Activated CD4-positive, alpha-beta T cell treated with anti-CD3 and anti-CD28 coated beads for 36 hours (primary cell): Measurements from ENCODE around the gene SLC5A12. TPM values are rescaled to one million over a fixed set of nuclear protein-coding genes. Genes with fewer than 3 reads are reported as not detected.

ENCODE experiments used
- ATAC-seq: fragments of 200-7000 bp; cut with Tn5 transposase; one replicate; pipeline ENCODE4 v1.10.0; 2021; ENCODE audit warnings: mild to moderate bottlenecking, moderate library complexity
- CTCF ChIA-PET: fragments of 350-600 bp; sonication (Branson Sonifier 250); formaldehyde crosslinking; loops from one replicate; lab custom pipeline; 2021; ENCODE audit warnings: antibody characterized with exemption; lab: Charles Lee
- POLR2A ChIA-PET: fragments of 350-600 bp; sonication (Branson Sonifier 250); formaldehyde crosslinking; loops from one replicate; lab custom pipeline; 2021; ENCODE audit warnings: antibody characterized with exemption, inconsistent platforms; lab: Charles Lee
- DNase-seq: peaks from one replicate; pipeline ENCODE4 v3.0.0-alpha.2; 2020
- H3K27ac Mint-ChIP-seq: one replicate; pipeline ENCODE4 v1.8.0; 2021; ENCODE audit warnings: mixed read lengths
- H3K27me3 Mint-ChIP-seq: one replicate; pipeline ENCODE4 v1.8.0; 2021; ENCODE audit warnings: mixed read lengths
- H3K36me3 Mint-ChIP-seq: one replicate; pipeline ENCODE4 v1.8.0; 2021; ENCODE audit warnings: low read depth, mixed read lengths
- H3K4me1 Mint-ChIP-seq: one replicate; pipeline ENCODE4 v1.8.0; 2021; ENCODE audit warnings: mixed read lengths
- H3K4me3 Mint-ChIP-seq: one replicate; pipeline ENCODE4 v1.8.0; 2021; ENCODE audit warnings: mild to moderate bottlenecking, moderate library complexity, mixed read lengths
- H3K9me3 Mint-ChIP-seq: one replicate; pipeline ENCODE4 v1.8.0; 2021; ENCODE audit warnings: low read depth, mixed read lengths
- intact Hi-C, 2 experiments: fragments of 100-400 bp; cut with DNase I in 1 of 2; cut with micrococcal nuclease in 1 of 2; formaldehyde crosslinking; loops; one replicate each; pipeline versions ENCODE4 v1.14.2 to v1.15.1; 2022 to 2024; cut with DNase I, micrococcal nuclease
- total RNA-seq, 2 experiments: library from RNA; stranded (reverse); gene quantifications; one replicate each; pipeline ENCODE4 v1.2.3, GENCODE V29; 2021

The SLC5A12 gene, protein sequence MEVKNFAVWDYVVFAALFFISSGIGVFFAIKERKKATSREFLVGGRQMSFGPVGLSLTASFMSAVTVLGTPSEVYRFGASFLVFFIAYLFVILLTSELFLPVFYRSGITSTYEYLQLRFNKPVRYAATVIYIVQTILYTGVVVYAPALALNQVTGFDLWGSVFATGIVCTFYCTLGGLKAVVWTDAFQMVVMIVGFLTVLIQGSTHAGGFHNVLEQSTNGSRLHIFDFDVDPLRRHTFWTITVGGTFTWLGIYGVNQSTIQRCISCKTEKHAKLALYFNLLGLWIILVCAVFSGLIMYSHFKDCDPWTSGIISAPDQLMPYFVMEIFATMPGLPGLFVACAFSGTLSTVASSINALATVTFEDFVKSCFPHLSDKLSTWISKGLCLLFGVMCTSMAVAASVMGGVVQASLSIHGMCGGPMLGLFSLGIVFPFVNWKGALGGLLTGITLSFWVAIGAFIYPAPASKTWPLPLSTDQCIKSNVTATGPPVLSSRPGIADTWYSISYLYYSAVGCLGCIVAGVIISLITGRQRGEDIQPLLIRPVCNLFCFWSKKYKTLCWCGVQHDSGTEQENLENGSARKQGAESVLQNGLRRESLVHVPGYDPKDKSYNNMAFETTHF
- not detected for total RNA-seq

DNA sequence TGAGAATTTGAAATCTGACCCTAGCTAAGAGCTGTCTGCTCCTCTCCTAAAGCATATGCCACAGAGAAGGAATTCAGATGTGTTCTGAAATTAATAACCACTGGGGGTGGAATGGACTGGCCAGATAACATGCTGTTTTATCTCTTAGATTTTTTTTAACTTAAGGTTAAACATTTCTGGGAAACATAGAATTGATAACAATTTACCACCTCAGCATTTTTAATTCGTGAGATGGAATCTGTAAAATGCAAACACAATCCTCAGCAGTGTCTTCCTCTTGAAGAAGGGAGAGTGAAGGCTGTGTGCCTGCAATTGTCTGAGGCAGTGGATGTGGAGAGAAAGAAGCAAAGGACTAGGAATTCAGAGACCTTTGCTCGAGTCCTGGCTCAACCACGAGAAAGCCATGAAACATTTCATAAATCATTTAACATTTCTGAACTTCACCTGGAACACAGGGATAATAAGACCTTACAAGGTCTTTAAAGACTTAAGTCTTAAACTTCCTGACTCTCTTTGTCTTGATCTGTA lies at the start of gene SLC5A12:
Gene SLC5A12, minus strand, starts transcription at position 113 of the 528 bp plus-strand sequence. CDS start 346 bp downstream, outside the sequence.
- H3K4me3 Mint-ChIP-seq = no peak within 1 kb of the TSS
- ATAC-seq = no peak
- no peaks in the 10 kb centered on the region for H3K36me3 Mint-ChIP-seq
- H3K27me3 Mint-ChIP-seq = no peaks in the 10 kb centered on the region
- peaks cover 6% of the 10 kb centered on the region for H3K9me3 Mint-ChIP-seq
- DNase-seq = no peak
- POLR2A ChIA-PET = no interaction called here
- no peaks in the 10 kb centered on the region for H3K4me1 Mint-ChIP-seq
- intact Hi-C loops = no loop called here
- H3K27ac Mint-ChIP-seq = no peak within 1 kb of the TSS
- CTCF ChIA-PET = no interaction called here

DNA sequence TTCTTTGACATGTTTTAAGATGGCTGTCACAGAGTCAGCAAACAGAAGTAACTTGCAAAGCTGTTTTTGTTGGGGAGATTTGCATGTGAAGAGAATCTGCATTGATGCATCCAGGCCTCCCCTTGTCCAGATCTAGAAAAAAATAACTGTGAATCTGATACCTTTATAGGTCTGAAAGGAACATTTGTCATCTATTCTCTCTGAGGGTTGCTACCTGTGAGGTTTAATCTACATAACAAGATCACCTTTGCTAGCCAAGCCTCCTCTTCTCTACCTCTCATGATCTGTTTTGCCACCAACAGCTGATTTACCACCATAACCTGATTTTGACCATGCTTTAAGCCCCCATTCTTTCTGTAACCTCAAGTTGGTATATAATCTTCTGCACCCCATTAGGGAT lies 47.2 kb upstream of the SLC5A12 start:
- ChIA-PET POLR2A (no interaction called here), CTCF (no interaction called here)
- Mint-ChIP-seq H3K36me3 (no peaks in the 10 kb centered on the region), H3K27me3 (no peaks in the 10 kb centered on the region), H3K27ac (no peak overlapping the region), H3K4me3 (no peak overlapping the region), H3K4me1 (no peaks in the 10 kb centered on the region), H3K9me3 (peaks cover 5% of the 10 kb centered on the region)
- ATAC-seq (no peak), DNase-seq (no peak)
- intact Hi-C loops = no loop called here

DNA sequence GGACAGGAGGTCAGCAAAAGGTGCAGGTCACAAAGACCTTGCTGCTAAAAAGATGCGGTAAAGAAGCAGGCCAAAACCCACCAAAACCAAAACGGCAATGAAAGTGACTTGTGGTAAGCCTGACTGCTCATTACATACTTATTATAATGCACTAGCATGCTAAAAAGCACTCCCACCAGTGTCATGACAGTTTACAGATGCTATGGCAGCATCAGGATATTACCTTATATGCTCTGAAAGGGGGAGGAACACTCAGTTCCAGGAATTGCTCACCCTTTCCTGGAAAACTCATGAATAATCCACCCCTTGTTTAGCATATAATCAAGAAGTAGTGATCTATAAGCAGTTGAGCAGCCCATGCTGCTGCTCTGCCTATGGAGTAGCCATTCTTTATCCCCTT lies 45.2 kb upstream of the SLC5A12 start:
- CTCF ChIA-PET = no interaction called here
- Mint-ChIP-seq H3K4me3 (no peak overlapping the region), H3K27ac (no peak overlapping the region), H3K9me3 (peaks cover 5% of the 10 kb centered on the region), H3K27me3 (no peaks in the 10 kb centered on the region), H3K36me3 (no peaks in the 10 kb centered on the region), H3K4me1 (no peaks in the 10 kb centered on the region)
- no peak for DNase-seq
- POLR2A ChIA-PET = no interaction called here
- ATAC-seq = no peak
- intact Hi-C loops = no loop called here

DNA sequence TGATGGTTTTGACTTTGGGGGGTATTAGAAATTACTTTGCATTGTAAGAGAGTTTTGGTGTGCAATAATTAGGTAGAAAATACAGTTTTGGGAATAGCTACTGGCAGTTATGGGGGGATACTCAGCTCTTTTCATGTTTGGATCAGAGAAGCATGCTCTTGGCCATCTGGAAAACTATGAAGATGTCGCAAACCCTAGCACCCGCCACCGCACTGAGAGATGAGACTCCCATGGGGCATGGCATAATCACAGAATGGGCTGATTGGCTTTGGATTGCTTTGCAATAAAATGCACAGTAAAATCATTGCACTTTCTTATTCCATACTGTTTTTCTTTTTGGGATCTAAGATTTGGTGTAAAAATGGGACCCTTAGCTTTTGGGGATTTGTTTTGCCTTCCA lies 43.5 kb upstream of the SLC5A12 start:
- Mint-ChIP-seq H3K36me3 (no peaks in the 10 kb centered on the region), H3K27me3 (no peaks in the 10 kb centered on the region), H3K9me3 (peaks cover 5% of the 10 kb centered on the region), H3K4me1 (no peaks in the 10 kb centered on the region), H3K27ac (no peak overlapping the region), H3K4me3 (no peak overlapping the region)
- intact Hi-C loops = no loop called here
- ChIA-PET CTCF (no interaction called here), POLR2A (no interaction called here)
- no peak for DNase-seq
- ATAC-seq = no peak

DNA sequence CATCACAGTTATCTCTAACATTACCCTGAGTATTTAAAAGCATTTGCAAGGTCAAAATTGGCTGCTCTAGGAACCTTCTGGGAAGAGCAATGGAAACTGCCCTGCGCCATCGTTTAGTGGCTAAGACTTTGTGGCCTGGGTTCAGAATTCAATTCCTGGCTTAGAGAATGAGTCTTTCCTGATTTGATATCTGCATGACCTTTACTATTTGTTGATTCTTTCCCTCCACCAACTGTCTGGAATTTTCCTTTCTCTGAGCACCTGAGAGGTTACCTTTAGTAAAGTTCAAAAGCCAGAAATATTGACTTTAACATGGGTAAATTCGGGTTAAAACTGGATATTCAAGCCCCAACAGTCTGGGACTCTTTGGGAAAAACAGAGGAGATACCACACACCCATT lies 43.0 kb upstream of the SLC5A12 start:
- H3K27me3 Mint-ChIP-seq = no peaks in the 10 kb centered on the region
- CTCF ChIA-PET = no interaction called here
- intact Hi-C loops = no loop called here

DNA sequence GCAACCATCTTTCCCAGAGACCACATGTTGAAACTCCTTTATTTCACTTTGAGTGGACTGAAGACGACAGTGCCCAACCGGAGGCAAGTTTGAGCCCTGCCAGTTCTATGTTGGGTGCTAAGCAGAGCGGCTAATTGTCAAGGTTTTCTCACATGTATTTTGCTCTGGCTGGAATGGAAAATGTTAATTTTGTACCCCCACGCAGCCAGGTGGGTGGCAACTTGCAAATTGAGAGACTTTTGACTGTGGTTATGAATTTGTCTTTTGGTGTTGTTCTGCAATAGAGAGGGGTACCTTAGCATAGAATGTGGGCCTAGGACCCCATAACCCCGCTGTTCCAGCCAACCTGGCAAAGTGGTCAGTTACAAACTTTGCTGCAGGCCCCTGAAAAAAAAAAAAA lies 42.5 kb upstream of the SLC5A12 start:
- Mint-ChIP-seq H3K9me3 (peaks cover 4% of the 10 kb centered on the region), H3K27ac (no peak overlapping the region), H3K27me3 (no peaks in the 10 kb centered on the region), H3K4me3 (no peak overlapping the region), H3K4me1 (no peaks in the 10 kb centered on the region), H3K36me3 (no peaks in the 10 kb centered on the region)
- intact Hi-C loops = no loop called here
- ATAC-seq (no peak), DNase-seq (no peak)
- ChIA-PET POLR2A (no interaction called here), CTCF (no interaction called here)

More for the DNA sequence above, 43.0 kb upstream of the SLC5A12 start:
- no peaks in the 10 kb centered on the region for H3K4me1 Mint-ChIP-seq
- POLR2A ChIA-PET = no interaction called here
- no peak overlapping the region for H3K4me3 Mint-ChIP-seq
- ATAC-seq (no peak), DNase-seq (no peak)
- H3K9me3 Mint-ChIP-seq = peaks cover 5% of the 10 kb centered on the region
- no peak overlapping the region for H3K27ac Mint-ChIP-seq
- no peaks in the 10 kb centered on the region for H3K36me3 Mint-ChIP-seq

DNA sequence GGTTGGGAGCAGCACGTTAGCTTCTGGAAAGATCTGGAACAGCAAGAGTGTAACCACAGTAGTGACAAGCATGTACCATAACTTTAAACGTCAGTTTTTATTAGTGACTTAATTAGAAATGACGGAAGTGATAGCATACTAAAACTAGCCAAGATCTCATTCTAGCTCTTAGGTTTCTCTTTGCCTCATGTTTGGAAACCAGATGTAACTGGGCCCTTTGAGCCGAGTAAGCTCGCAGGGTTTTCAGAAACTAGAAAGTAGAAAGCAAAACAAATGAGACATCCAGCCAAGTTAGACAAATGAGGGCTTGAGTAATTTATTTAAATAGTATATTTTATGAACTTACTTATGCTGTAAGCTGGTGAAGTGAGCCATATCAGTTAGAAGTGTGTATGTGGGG lies 40.2 kb upstream of the SLC5A12 start:
- ChIA-PET POLR2A (no interaction called here), CTCF (no interaction called here)
- H3K36me3 Mint-ChIP-seq = no peaks in the 10 kb centered on the region
- H3K27me3 Mint-ChIP-seq = no peaks in the 10 kb centered on the region
- DNase-seq (no peak), ATAC-seq (no peak)
- no peak overlapping the region for H3K4me3 Mint-ChIP-seq
- peaks cover 2% of the 10 kb centered on the region for H3K9me3 Mint-ChIP-seq
- H3K27ac Mint-ChIP-seq = no peak overlapping the region
- intact Hi-C loops = no loop called here
- no peaks in the 10 kb centered on the region for H3K4me1 Mint-ChIP-seq

DNA sequence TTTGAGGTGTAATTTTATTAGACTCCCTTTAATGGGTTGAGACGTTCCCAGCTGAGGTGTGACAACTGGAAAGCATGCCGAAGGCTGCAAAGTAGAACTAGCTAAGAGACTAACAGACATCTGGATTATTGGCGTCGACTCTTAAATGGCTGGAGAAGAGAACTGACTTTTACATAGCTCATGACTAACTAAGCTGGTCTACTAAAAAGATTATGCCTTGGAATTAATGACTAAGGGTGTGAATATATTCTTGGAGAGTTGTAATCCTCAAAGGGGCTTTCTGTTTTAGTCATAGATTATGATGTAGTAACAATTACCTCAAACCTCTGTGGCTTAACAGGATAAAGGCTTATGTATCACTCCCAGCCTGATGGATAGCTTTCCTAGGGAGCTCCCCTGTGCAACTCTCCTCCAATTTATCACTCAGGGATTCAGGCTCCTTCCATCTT lies 39.5 kb upstream of the SLC5A12 start:
- Mint-ChIP-seq H3K36me3 (no peaks in the 10 kb centered on the region), H3K27me3 (no peaks in the 10 kb centered on the region), H3K9me3 (peaks cover 2% of the 10 kb centered on the region), H3K4me3 (no peak overlapping the region), H3K4me1 (no peaks in the 10 kb centered on the region), H3K27ac (no peak overlapping the region)
- DNase-seq (no peak), ATAC-seq (no peak)
- intact Hi-C loops = no loop called here
- POLR2A ChIA-PET = no interaction called here
- CTCF ChIA-PET = no interaction called here

DNA sequence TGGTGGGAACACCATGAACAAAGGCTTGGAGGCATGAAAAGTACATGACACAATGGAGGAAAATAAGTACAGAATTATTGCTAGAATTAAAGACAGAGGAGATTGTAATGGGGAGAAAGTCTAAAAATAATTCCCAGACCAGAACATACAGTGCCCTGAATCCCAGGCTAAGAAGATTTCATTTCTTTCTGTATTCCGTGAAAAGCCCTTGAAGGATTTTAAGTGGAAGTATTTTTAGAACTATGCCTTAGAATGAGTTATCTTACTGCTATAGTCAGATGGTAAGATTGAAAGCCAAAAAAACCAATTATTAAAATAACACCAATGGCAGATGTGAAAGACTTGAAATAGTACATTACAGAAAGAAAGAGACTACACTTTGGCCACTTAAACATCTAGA lies 36.1 kb upstream of the SLC5A12 start:
- CTCF ChIA-PET = no interaction called here
- Mint-ChIP-seq H3K27ac (no peak overlapping the region), H3K4me3 (no peak overlapping the region), H3K4me1 (no peaks in the 10 kb centered on the region), H3K27me3 (no peaks in the 10 kb centered on the region), H3K36me3 (no peaks in the 10 kb centered on the region), H3K9me3 (no peaks in the 10 kb centered on the region)
- intact Hi-C loops = loop anchor here (5.0 to 10.0 kb wide), 2 partner anchors 397 to 729 kb away; no protein-coding TSS in a partner anchor
- DNase-seq (no peak), ATAC-seq (no peak)
- POLR2A ChIA-PET = no interaction called here

DNA sequence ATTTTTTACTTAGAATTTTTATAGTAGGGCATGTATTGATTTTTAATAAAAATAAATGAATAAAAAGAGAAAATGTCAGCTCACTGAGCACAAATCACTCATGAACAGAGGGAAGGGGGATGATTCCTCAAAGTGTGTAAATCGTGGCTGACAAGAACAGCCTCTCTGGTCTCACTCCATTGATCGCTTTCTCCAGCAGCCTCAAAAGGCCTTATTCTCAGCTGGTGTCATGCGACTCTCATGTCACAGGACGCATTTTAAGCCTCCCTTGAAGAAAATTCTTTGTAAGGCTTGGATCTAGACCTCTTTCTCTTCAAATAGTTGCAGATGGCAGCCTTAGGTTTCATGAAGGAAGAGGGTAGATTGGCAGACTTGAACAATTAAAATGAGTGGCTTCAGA lies 33.9 kb upstream of the SLC5A12 start:
- H3K27me3 Mint-ChIP-seq = no peaks in the 10 kb centered on the region
- no peak overlapping the region for H3K27ac Mint-ChIP-seq
- H3K4me3 Mint-ChIP-seq = no peak overlapping the region
- CTCF ChIA-PET = no interaction called here
- no peaks in the 10 kb centered on the region for H3K9me3 Mint-ChIP-seq
- DNase-seq = no peak
- intact Hi-C loops = loop anchor here (5.0 to 10.0 kb wide), 2 partner anchors 399 to 732 kb away; no protein-coding TSS in a partner anchor
- POLR2A ChIA-PET = no interaction called here
- H3K36me3 Mint-ChIP-seq = no peaks in the 10 kb centered on the region
- no peak for ATAC-seq
- no peaks in the 10 kb centered on the region for H3K4me1 Mint-ChIP-seq

DNA sequence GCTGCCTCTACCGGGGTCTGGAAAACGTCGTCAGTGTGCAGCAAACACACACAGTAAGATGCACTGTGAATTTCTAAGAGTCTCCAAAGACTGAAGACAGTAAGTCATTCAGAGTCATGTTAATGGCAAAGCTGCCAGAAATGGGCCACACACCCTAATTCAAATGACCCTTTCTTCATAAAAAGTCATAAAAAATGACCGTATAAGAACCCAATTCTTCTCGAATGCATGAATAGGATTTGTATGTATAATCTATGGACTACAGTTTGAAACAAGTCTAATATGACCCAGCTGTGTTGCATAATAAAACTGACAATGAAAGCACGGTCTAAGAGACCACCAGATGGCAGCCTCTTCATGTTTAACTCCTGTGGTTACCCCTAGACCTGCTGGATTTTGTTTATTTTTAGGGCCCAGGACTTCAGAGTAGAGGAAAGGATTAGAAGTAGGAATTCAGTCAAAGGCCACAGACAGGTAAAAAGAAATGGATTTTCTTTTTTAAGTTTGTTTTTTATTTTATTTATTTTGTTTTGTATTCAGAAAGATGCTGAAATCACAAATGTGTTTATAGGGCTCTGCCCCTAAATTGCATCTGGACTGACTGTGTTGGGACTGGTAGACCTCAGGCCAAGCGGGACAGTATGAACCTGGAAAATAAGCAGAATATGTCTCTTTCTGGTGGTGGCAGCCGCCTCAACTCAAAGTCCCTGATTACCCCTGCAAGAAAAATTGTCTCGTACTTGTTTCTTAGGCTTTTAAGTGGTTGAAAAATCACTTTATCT lies 32.1 kb upstream of the SLC5A12 start:
- CTCF ChIA-PET = interaction anchor here (0.9 kb wide), 1 partner anchor 732 kb away, joined by 3 read pairs; no protein-coding TSS in a partner anchor
- POLR2A ChIA-PET = no interaction called here

More for the DNA sequence above, 32.1 kb upstream of the SLC5A12 start:
- no peaks in the 10 kb centered on the region for H3K36me3 Mint-ChIP-seq
- H3K4me1 Mint-ChIP-seq = no peaks in the 10 kb centered on the region
- intact Hi-C loops = loop anchor here (1.0 to 10.0 kb wide), 3 partner anchors 401 to 743 kb away; no protein-coding TSS in a partner anchor
- no peak overlapping the region for H3K27ac Mint-ChIP-seq
- no peak overlapping the region for H3K4me3 Mint-ChIP-seq
- no peaks in the 10 kb centered on the region for H3K27me3 Mint-ChIP-seq
- H3K9me3 Mint-ChIP-seq = no peaks in the 10 kb centered on the region
- DNase-seq = peak; percentile 27
- no peak for ATAC-seq
